ENCODE results near the gene PEF1.

The PEF1 gene

GRCh38 chr1:31648190-31648589 is 3.5 kb upstream of the PEF1 start:
- no peak for TF ChIP-seq POU6F1 (CRISPR knock-in tag; IDR thresholded peaks at IDR 0.05; ENCODE audit: borderline replicate concordance, low read depth)
- TF ChIP-seq ZNF70 (CRISPR knock-in tag; IDR thresholded peaks at IDR 0.05), result no peak
- TF ChIP-seq PPARA (CRISPR knock-in tag; IDR thresholded peaks at IDR 0.05; ENCODE audit: borderline replicate concordance), result no peak
- TF ChIP-seq TOX (CRISPR knock-in tag; IDR thresholded peaks at IDR 0.05; ENCODE audit: borderline replicate concordance), result no peak
- TF ChIP-seq ZC3H10 (CRISPR knock-in tag; IDR thresholded peaks at IDR 0.05), result no peak
- no peak for TF ChIP-seq CSDC2 (CRISPR knock-in tag; IDR thresholded peaks at IDR 0.05)
- no peak for TF ChIP-seq SNAI2 (CRISPR knock-in tag; IDR thresholded peaks at IDR 0.05)
- no peak for ATAC-seq

DNA sequence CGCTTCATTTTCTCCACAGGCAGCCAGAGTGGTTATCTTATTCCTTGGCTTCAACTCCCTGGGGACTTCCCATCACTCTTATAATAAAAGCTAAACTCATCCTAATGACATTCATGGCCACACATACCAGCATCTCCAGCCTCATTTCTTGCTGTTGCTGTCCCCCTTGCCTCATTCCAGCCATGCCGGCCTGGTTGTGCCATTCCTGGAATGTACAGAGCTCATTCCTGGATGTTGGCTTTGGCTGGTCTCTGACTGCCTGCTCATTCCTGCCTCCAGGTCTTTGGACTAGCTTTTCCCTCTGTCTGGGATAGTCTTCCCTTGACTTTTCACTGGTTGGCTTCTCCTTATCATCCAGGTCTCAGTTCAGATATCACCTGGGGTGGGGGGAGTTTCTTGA is 2.4 kb upstream of the PEF1 start:
- no peak; the same call in 2 of the 3 replicates for ATAC-seq
- TF ChIP-seq SNAI2 (CRISPR knock-in tag; IDR thresholded peaks at IDR 0.05) (no peak), PATZ1 (CRISPR knock-in tag; IDR thresholded peaks at IDR 0.05; ENCODE audit: borderline replicate concordance) (no peak), ISL1 (CRISPR knock-in tag; IDR thresholded peaks at IDR 0.05) (0 out of 2 replicates have a peak, but pooled peaks have one; percentile 7), ARNTL (CRISPR knock-in tag; IDR thresholded peaks at IDR 0.05; ENCODE audit: borderline replicate concordance, low read depth) (no peak), ZFP30 (CRISPR knock-in tag; IDR thresholded peaks at IDR 0.05) (no peak)

DNA sequence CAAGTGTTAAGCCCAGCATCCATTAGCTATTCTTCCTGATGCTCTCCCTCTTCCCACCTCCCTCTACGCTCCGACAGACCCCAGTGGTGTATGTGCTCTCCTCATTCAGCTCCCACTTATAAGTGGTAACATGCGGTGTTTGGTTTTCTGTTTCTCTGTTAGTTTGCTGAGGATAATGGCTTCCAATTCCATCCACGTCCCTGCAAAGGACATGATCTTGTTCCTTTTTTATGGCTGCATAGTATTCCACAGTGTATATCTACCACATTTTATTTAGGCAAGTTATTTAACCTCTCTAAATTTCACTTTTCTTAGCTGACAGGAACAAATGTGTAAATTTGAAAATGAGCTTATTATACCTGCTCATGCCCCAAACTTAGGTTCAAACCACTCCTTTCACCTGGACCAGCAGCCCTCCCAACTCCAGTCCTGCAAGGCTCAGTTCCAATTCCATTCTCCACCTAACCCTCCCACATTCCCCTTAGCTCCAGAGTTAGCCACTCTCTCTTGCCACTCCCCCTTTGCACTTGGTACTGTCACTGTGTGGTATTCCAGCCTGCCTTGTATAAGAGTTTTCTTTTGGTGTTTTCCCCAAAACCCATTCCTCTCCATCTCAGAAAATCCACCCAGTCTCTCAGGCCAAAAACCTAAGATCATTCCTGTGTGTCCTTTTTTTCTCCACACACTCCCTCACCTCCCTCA is 1.7 kb upstream of the PEF1 start:
- no peak for ATAC-seq
- TF ChIP-seq PPARA (CRISPR knock-in tag; IDR thresholded peaks at IDR 0.05; ENCODE audit: borderline replicate concordance), result no peak
- no peak for TF ChIP-seq PATZ1 (CRISPR knock-in tag; IDR thresholded peaks at IDR 0.05; ENCODE audit: borderline replicate concordance)
- TF ChIP-seq RARB (CRISPR knock-in tag; IDR thresholded peaks at IDR 0.05), result no peak
- TF ChIP-seq, protein P1, sequence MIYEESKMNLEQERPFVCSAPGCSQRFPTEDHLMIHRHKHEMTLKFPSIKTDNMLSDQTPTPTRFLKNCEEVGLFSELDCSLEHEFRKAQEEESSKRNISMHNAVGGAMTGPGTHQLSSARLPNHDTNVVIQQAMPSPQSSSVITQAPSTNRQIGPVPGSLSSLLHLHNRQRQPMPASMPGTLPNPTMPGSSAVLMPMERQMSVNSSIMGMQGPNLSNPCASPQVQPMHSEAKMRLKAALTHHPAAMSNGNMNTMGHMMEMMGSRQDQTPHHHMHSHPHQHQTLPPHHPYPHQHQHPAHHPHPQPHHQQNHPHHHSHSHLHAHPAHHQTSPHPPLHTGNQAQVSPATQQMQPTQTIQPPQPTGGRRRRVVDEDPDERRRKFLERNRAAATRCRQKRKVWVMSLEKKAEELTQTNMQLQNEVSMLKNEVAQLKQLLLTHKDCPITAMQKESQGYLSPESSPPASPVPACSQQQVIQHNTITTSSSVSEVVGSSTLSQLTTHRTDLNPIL (CRISPR knock-in tag; IDR thresholded peaks at IDR 0.05; ENCODE audit: low read depth), result no peak
- TF ChIP-seq TCF4 (CRISPR knock-in tag; IDR thresholded peaks at IDR 0.05; ENCODE audit: borderline replicate concordance), result no peak
- no peak for TF ChIP-seq ZNF8 (CRISPR knock-in tag; IDR thresholded peaks at IDR 0.05)
- no peak for TF ChIP-seq ZNF70 (CRISPR knock-in tag; IDR thresholded peaks at IDR 0.05)

GRCh38 chr1:31645274-31645568 is 545 bp upstream of the PEF1 start:
- TF ChIP-seq RARB (CRISPR knock-in tag; IDR thresholded peaks at IDR 0.05), result no peak
- TF ChIP-seq ARNTL (CRISPR knock-in tag; IDR thresholded peaks at IDR 0.05; ENCODE audit: borderline replicate concordance, low read depth), result no peak
- no peak for TF ChIP-seq OSR1 (CRISPR knock-in tag; IDR thresholded peaks at IDR 0.05)
- no peak for TF ChIP-seq CSDC2 (CRISPR knock-in tag; IDR thresholded peaks at IDR 0.05)
- no peak for TF ChIP-seq ISL1 (CRISPR knock-in tag; IDR thresholded peaks at IDR 0.05)
- ATAC-seq, result no peak

- peak; percentile 44 for ATAC-seq
Measured at GRCh38 chr1:31643976-31644559, 608 bp downstream of the PEF1 start.

More at GRCh38 chr1:31643976-31644559, 608 bp downstream of the PEF1 start:
- no peak for TF ChIP-seq TCF4 (CRISPR knock-in tag; IDR thresholded peaks at IDR 0.05; ENCODE audit: borderline replicate concordance)
- no peak for TF ChIP-seq ARNTL (CRISPR knock-in tag; IDR thresholded peaks at IDR 0.05; ENCODE audit: borderline replicate concordance, low read depth)
- no peak for TF ChIP-seq ZNF8 (CRISPR knock-in tag; IDR thresholded peaks at IDR 0.05)
- no peak for TF ChIP-seq OSR1 (CRISPR knock-in tag; IDR thresholded peaks at IDR 0.05)
- no peak for TF ChIP-seq ISL1 (CRISPR knock-in tag; IDR thresholded peaks at IDR 0.05)
- no peak for TF ChIP-seq TSHZ2 (CRISPR knock-in tag; IDR thresholded peaks at IDR 0.05)
- no peak for TF ChIP-seq ZNF565 (CRISPR knock-in tag; conservative IDR thresholded peaks at IDR 0.05; ENCODE audit: low read depth)
- TF ChIP-seq ZNF70 (CRISPR knock-in tag; IDR thresholded peaks at IDR 0.05), result no peak
- no peak for TF ChIP-seq ZC3H10 (CRISPR knock-in tag; IDR thresholded peaks at IDR 0.05)

Data from SK-N-SH treated with all-trans-retinoic acid at 6 μM for 48 hours (cell line).